GM19240 (cell line): ENCODE results near the gene KLF13.

Experiments used
- DNase-seq: peaks from one replicate; pipeline ENCODE4 v3.0.0; 2011; ENCODE audit warnings: low spot score; ENCODE audit not compliant: insufficient read length

KLF13 gene

GRCh38 chr15:31361764-31362515 is 35.3 kb downstream of the KLF13 start:
- DNase-seq = no peak

- no peak for DNase-seq
Observed at GRCh38 chr15:31362886-31363285, 36.3 kb downstream of the KLF13 start.

- no peak for DNase-seq
Observed at GRCh38 chr15:31364301-31365031, 37.8 kb downstream of the KLF13 start.

- no peak for DNase-seq
Observed at GRCh38 chr15:31365032-31365654, 38.5 kb downstream of the KLF13 start.

- no peak for DNase-seq
Observed at GRCh38 chr15:31365655-31366127, 39.1 kb downstream of the KLF13 start.

GRCh38 chr15:31366169-31366734 is 39.6 kb downstream of the KLF13 start:
- DNase-seq = no peak

GRCh38 chr15:31367021-31367729 is 40.5 kb downstream of the KLF13 start:
- no peak for DNase-seq

- DNase-seq = no peak
Observed at GRCh38 chr15:31367730-31368344, 41.2 kb downstream of the KLF13 start.

GRCh38 chr15:31369727-31370126 is 43.1 kb downstream of the KLF13 start:
- DNase-seq = no peak

- DNase-seq = no peak
Observed at GRCh38 chr15:31371520-31372240, 45.0 kb downstream of the KLF13 start.

GRCh38 chr15:31372635-31373091 is 46.0 kb downstream of the KLF13 start:
- DNase-seq = no peak

- no peak for DNase-seq
Observed at GRCh38 chr15:31373096-31373865, 46.6 kb downstream of the KLF13 start.

- DNase-seq = no peak
Observed at GRCh38 chr15:31373970-31374369, 47.3 kb downstream of the KLF13 start.

- DNase-seq = no peak
Observed at GRCh38 chr15:31374489-31374888, 47.9 kb downstream of the KLF13 start.

GRCh38 chr15:31374986-31375385 is 48.4 kb downstream of the KLF13 start:
- no peak for DNase-seq

GRCh38 chr15:31375772-31376171 is 49.1 kb downstream of the KLF13 start:
- no peak for DNase-seq

GRCh38 chr15:31376511-31376910 is 49.9 kb downstream of the KLF13 start:
- DNase-seq = no peak

- DNase-seq = no peak
Observed at GRCh38 chr15:31377030-31377429, 50.4 kb downstream of the KLF13 start.

- DNase-seq = no peak
Observed at GRCh38 chr15:31378363-31378903, 51.8 kb downstream of the KLF13 start.
